Tibial artery (tissue), 4 donors: ENCODE data around the gene CLEC19A.

Source experiments
- DNase-seq, 2 donors: peaks; one replicate each; pipeline ENCODE4 v3.0.0-alpha.2; 2019
- H3K27ac ChIP-seq, 2 donors: fragments of 200-600 bp; sonication (generic) in 1 of 2; 1 replicate in 1 of 2; 2 replicates in 1 of 2; pipeline ENCODE4 v1.5.1; 2018 to 2019; ENCODE audit warnings: mild to moderate bottlenecking in 1 of 2
- H3K27me3 ChIP-seq, 2 donors: fragments of 200-600 bp; sonication (generic) in 1 of 2; one replicate each; pipeline versions ENCODE4 v1.5.1 to v1.6.0; 2016 to 2019
- H3K36me3 ChIP-seq, 3 donors: fragments of 200-600 bp; sonication (generic) in 2 of 3; one replicate each; pipeline ENCODE4 v1.5.1; 2016 to 2019; ENCODE audit warnings: mild to moderate bottlenecking in 2 of 3
- H3K4me1 ChIP-seq, 4 donors: fragments of 200-600 bp; sonication (generic) in 2 of 4; 1 replicate in 3 of 4; 2 replicates in 1 of 4; pipeline ENCODE4 v1.5.1; 2016 to 2019
- H3K4me3 ChIP-seq, 2 donors: fragments of 200-600 bp; sonication (generic) in 1 of 2; 1 replicate in 1 of 2; 2 replicates in 1 of 2; pipeline ENCODE4 v1.5.1; 2018 to 2019; ENCODE audit warnings: mild to moderate bottlenecking in 2 of 2
- H3K9me3 ChIP-seq, 3 donors: fragments of 200-600 bp; sonication (generic) in 1 of 3; one replicate each; pipeline ENCODE4 v1.5.1; 2016 to 2019
- CTCF ChIP-seq, 2 experiments: fragments of 200-600 bp in 1 of 2; fragments of 450-650 bp in 1 of 2; IDR thresholded peaks; one replicate each; pipeline ENCODE4 v1.5.1; 2017 to 2019; ENCODE audit warnings: antibody characterized with exemption in 2 of 2, mild to moderate bottlenecking in 1 of 2, moderate library complexity in 1 of 2
- intact Hi-C: fragments of 100-400 bp; cut with DNase I; formaldehyde crosslinking; loops from one replicate; pipeline ENCODE4 v1.15.0; 2023; ENCODE audit warnings: low total_unique reads

CLEC19A gene

GRCh38 chr16:19344224-19344801, 58.8 kb downstream of the CLEC19A start:
- H3K4me3 ChIP-seq: no peak overlapping the region
- no peaks in the 10 kb centered on the region for H3K36me3 ChIP-seq
- H3K27ac ChIP-seq: no peak overlapping the region

GRCh38 chr16:19344980-19345379, 59.4 kb downstream of the CLEC19A start:
- TF ChIP-seq CTCF (IDR thresholded peaks at IDR 0.05): no peak
- Histone ChIP-seq H3K36me3 (no peaks in the 10 kb centered on the region), H3K27me3 (peaks cover 0 to 8% of the 10 kb centered on the region in 2 donors), H3K9me3 (no peaks in the 10 kb centered on the region), H3K4me1 (no peaks in the 10 kb centered on the region), H3K4me3 (no peak overlapping the region), H3K27ac (no peak overlapping the region)
- intact Hi-C loops: no loop called here
- no peak for DNase-seq

More at GRCh38 chr16:19344224-19344801, 58.8 kb downstream of the CLEC19A start:
- no peak for TF ChIP-seq CTCF (IDR thresholded peaks at IDR 0.05)
- intact Hi-C loops: no loop called here
- Histone ChIP-seq H3K27me3 (peaks cover 0 to 8% of the 10 kb centered on the region in 2 donors), H3K9me3 (no peaks in the 10 kb centered on the region), H3K4me1 (no peaks in the 10 kb centered on the region)
- DNase-seq: no peak

GRCh38 chr16:19346335-19346922, 60.9 kb downstream of the CLEC19A start:
- peaks cover 0 to 8% of the 10 kb centered on the region in 2 donors for H3K27me3 ChIP-seq
- H3K9me3 ChIP-seq: no peaks in the 10 kb centered on the region
- intact Hi-C loops: no loop called here
- H3K27ac ChIP-seq: no peak overlapping the region
- no peaks in the 10 kb centered on the region for H3K4me1 ChIP-seq
- no peak for DNase-seq
- no peak for TF ChIP-seq CTCF (IDR thresholded peaks at IDR 0.05)
- no peaks in the 10 kb centered on the region for H3K36me3 ChIP-seq
- no peak overlapping the region for H3K4me3 ChIP-seq

GRCh38 chr16:19348125-19348524, 62.6 kb downstream of the CLEC19A start:
- TF ChIP-seq CTCF (IDR thresholded peaks at IDR 0.05): no peak
- H3K36me3 ChIP-seq: no peaks in the 10 kb centered on the region
- no peak for DNase-seq
- no peaks in the 10 kb centered on the region for H3K4me1 ChIP-seq
- intact Hi-C loops: no loop called here
- H3K27me3 ChIP-seq: peaks cover 0 to 8% of the 10 kb centered on the region in 2 donors
- no peak overlapping the region for H3K27ac ChIP-seq
- H3K4me3 ChIP-seq: no peak overlapping the region
- no peaks in the 10 kb centered on the region for H3K9me3 ChIP-seq

GRCh38 chr16:19348578-19349315, 63.2 kb downstream of the CLEC19A start:
- DNase-seq: no peak
- intact Hi-C loops: no loop called here
- Histone ChIP-seq H3K27me3 (peaks cover 0 to 8% of the 10 kb centered on the region in 2 donors), H3K4me3 (no peak overlapping the region), H3K27ac (no peak overlapping the region), H3K9me3 (no peaks in the 10 kb centered on the region), H3K4me1 (no peaks in the 10 kb centered on the region), H3K36me3 (no peaks in the 10 kb centered on the region)
- TF ChIP-seq CTCF (IDR thresholded peaks at IDR 0.05): no peak
